HAP-1 (cell line): Measurements from ENCODE around the gene RNFT2.

ENCODE experiments used
- DNase-seq, 2 experiments: peaks; one replicate each; pipeline ENCODE4 v3.0.0-alpha.2; 2016 to 2020; ENCODE audit warnings: low spot score in 2 of 2
- H3K27me3 ChIP-seq: fragments of 250-450 bp; sonication (Bioruptor Pico); 2 replicates; pipeline ENCODE4 v1.5.1; 2020; ENCODE audit warnings: low read depth, mild to moderate bottlenecking, moderate library complexity
- H3K36me3 ChIP-seq: fragments of 250-450 bp; sonication (Bioruptor Pico); replicated peaks from 2 replicates; pipeline ENCODE4 v1.5.1; 2020; ENCODE audit warnings: mild to moderate bottlenecking
- H3K4me1 ChIP-seq: fragments of 250-450 bp; sonication (Bioruptor Pico); 2 replicates; pipeline ENCODE4 v1.5.1; 2020; ENCODE audit warnings: mild to moderate bottlenecking
- H3K4me3 ChIP-seq: fragments of 250-450 bp; sonication (Bioruptor Pico); 2 replicates; pipeline ENCODE4 v1.5.1; 2020; ENCODE audit warnings: mild to moderate bottlenecking, moderate library complexity
- H3K9me3 ChIP-seq: fragments of 250-450 bp; sonication (Bioruptor Pico); 2 replicates; pipeline ENCODE4 v1.5.1; 2020; ENCODE audit warnings: mild to moderate bottlenecking, moderate library complexity
- in situ Hi-C: fragments of 300-500 bp; cut with MboI; formaldehyde crosslinking; loops from 3 replicates; pipeline ENCODE4 v1.14.3; 2020; ENCODE audit warnings: low sequenced_read_pairs, inconsistent platforms, mixed read lengths

RNFT2 gene

DNA sequence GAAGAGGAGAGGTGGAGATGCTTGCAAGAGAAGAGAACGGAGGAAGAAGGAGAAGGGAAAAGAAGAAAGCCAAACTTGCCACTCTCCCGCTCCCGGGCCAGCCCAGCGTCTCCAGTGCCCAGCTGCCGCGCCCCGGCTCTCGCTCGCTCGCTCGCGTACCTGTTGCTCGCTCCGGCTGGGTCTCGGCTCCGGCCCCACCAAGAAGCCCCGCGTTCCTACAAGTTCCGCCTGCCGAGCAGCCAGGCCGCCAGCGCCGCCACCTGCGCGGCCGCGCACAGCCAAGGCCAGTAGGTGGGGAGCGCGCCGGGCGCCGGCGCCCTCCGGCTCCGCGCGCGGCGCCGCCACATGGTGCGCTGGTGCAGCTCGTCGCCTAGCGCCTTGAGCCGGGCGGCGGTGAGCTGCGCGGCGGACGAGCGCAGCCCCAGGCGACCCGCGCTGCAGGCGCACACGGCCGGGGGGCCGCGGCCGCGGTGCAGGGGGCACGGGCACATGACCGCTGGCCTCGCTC lies 142.8 kb downstream of the RNFT2 start:
- H3K9me3 ChIP-seq = no peaks in the 10 kb centered on the region
- H3K36me3 ChIP-seq = no peaks in the 10 kb centered on the region
- peaks cover 7% of the 10 kb centered on the region for H3K4me1 ChIP-seq
- DNase-seq = peak; percentile 43 to 61
- peaks cover 49% of the 10 kb centered on the region for H3K27me3 ChIP-seq
- peak overlapping the region; percentile 40 for H3K4me3 ChIP-seq
- in situ Hi-C loops = no loop called here

GRCh38 chr12:116881325-116881876 lies 143.3 kb downstream of the RNFT2 start, which contains the start of gene HRK:
TSS of gene HRK (minus strand) at chr12:116881441. CDS start at chr12:116881307, 134 bp downstream.
- Histone ChIP-seq H3K4me3 (peak within 1 kb of the TSS; percentile 40), H3K27me3 (peaks cover 49% of the 10 kb centered on the region), H3K36me3 (no peaks in the 10 kb centered on the region), H3K4me1 (peaks cover 7% of the 10 kb centered on the region), H3K9me3 (no peaks in the 10 kb centered on the region)
- DNase-seq = peak; percentile 23 to 61
- in situ Hi-C loops = no loop called here

- no peak for DNase-seq
- no peaks in the 10 kb centered on the region for H3K9me3 ChIP-seq
- in situ Hi-C loops = no loop called here
- no peaks in the 10 kb centered on the region for H3K36me3 ChIP-seq
- peaks cover 49% of the 10 kb centered on the region for H3K27me3 ChIP-seq
- peak overlapping the region; percentile 24 for H3K4me3 ChIP-seq
- H3K4me1 ChIP-seq = peaks cover 3% of the 10 kb centered on the region
These were observed 143.9 kb downstream of the RNFT2 start for GRCh38 chr12:116881877-116882507.

- peak in 1 of 2 experiments; percentile 24 for DNase-seq
- Histone ChIP-seq H3K9me3 (no peaks in the 10 kb centered on the region), H3K4me3 (no peak overlapping the region), H3K27me3 (peaks cover 49% of the 10 kb centered on the region), H3K36me3 (no peaks in the 10 kb centered on the region), H3K4me1 (peaks cover 3% of the 10 kb centered on the region)
- in situ Hi-C loops = no loop called here
These were observed 144.6 kb downstream of the RNFT2 start for GRCh38 chr12:116882742-116883141.

GRCh38 chr12:116884871-116885270 lies 146.8 kb downstream of the RNFT2 start:
- Histone ChIP-seq H3K4me3 (no peak overlapping the region), H3K36me3 (no peaks in the 10 kb centered on the region), H3K9me3 (no peaks in the 10 kb centered on the region), H3K4me1 (peaks cover 2% of the 10 kb centered on the region), H3K27me3 (peaks cover 36% of the 10 kb centered on the region)
- no peak for DNase-seq
- in situ Hi-C loops = no loop called here

DNA sequence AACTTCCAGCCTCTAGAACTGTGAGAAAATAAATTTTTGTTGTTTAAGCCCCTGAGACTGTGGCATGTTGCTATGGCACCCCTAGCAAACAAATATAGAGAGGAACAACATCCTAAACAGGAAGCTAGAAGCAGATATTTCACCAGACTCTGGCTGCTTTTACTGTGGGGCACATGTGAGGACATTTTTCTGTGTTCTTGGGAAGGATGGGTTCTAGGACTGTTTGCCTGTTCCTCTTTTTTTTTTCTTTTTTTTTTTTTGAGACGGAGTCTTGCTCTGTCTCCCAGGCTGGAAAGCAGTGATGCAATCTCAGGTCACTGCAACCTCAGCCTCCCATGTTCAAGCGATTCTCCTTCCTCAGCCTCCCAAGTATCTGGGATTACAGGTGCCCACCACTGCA lies 147.4 kb downstream of the RNFT2 start:
- Histone ChIP-seq H3K9me3 (no peaks in the 10 kb centered on the region), H3K4me1 (no peaks in the 10 kb centered on the region; the same call in none of the 2 replicates), H3K27me3 (peaks cover 30% of the 10 kb centered on the region), H3K36me3 (no peaks in the 10 kb centered on the region), H3K4me3 (no peak overlapping the region)
- in situ Hi-C loops = no loop called here
- DNase-seq = no peak

GRCh38 chr12:116887244-116887643 lies 149.1 kb downstream of the RNFT2 start:
- Histone ChIP-seq H3K4me1 (no peaks in the 10 kb centered on the region; the same call in 1 of the 2 replicates), H3K4me3 (no peak overlapping the region), H3K27me3 (peaks cover 18% of the 10 kb centered on the region), H3K9me3 (no peaks in the 10 kb centered on the region), H3K36me3 (no peaks in the 10 kb centered on the region)
- in situ Hi-C loops = no loop called here
- DNase-seq = no peak

DNA sequence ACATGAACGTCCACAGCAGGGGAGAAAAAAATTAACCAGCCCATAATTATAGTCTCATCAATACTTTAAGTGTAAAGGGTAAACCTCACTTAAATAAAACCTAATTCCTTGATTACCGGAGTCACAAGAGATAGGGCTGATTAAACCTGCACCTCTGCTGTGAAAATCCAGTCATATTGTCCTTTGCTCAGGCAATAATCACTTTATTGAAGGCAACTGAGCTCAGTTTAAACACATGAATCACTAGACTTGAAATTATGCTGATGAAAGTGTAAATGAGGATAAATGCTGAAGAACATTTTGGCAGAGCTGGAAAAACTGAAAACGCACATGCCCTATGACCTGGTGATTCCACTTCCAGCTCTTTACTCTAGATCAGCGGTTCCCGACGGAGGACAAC lies 149.8 kb downstream of the RNFT2 start:
- no peak for DNase-seq
- no peaks in the 10 kb centered on the region for H3K9me3 ChIP-seq
- no peak overlapping the region for H3K4me3 ChIP-seq
- in situ Hi-C loops = no loop called here
- no peaks in the 10 kb centered on the region; the same call in 1 of the 2 replicates for H3K4me1 ChIP-seq
- peaks cover 12% of the 10 kb centered on the region for H3K27me3 ChIP-seq
- H3K36me3 ChIP-seq = no peaks in the 10 kb centered on the region

DNA sequence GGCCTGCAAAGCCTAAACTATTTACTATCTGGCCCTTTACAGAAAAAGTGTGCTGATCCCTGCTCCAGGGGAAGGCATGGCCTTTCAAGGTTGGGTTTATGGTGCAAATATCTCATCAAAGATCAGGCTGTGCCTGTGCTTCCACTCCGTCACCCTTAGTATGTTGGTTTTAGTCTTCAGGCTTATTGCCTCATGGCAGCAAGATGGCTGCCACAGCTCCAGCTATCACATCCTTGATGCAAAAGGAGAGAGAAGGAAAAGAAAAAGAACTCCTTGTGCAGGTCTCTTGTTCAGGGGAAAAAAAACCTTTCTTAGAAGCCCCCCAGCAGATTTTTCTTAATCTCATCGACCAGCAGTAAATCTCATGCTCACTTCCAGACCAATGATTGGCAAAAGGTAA lies 152.2 kb downstream of the RNFT2 start:
- Histone ChIP-seq H3K4me1 (no peaks in the 10 kb centered on the region; the same call in 1 of the 2 replicates), H3K27me3 (peaks cover 8% of the 10 kb centered on the region; the same call in 1 of the 2 replicates), H3K9me3 (no peaks in the 10 kb centered on the region), H3K4me3 (no peak overlapping the region), H3K36me3 (no peaks in the 10 kb centered on the region)
- DNase-seq = no peak
- in situ Hi-C loops = no loop called here

DNA sequence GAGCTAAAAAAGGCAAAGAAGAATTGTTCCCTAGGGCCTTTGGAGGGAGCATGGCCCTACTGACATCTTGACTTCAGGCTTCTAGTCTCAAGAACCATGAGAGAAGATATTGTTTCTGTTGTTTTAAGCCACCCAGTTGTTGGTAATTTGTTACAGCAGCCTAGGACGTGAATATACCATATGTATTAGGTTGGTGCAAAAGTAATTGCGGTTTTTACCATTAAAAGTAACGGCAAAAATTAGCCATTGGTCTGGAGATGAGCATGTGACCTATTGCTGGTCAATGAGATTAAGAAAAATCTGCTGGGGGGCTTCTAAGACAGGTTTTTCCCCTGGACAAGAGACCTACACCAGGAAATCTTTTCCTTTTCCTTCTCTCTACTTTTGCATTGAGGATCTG lies 152.9 kb downstream of the RNFT2 start:
- in situ Hi-C loops = no loop called here
- no peak for DNase-seq
- Histone ChIP-seq H3K9me3 (no peaks in the 10 kb centered on the region), H3K36me3 (no peaks in the 10 kb centered on the region), H3K4me1 (no peaks in the 10 kb centered on the region; the same call in 1 of the 2 replicates), H3K4me3 (no peak overlapping the region), H3K27me3 (peaks cover 8% of the 10 kb centered on the region; the same call in 1 of the 2 replicates)

- H3K36me3 ChIP-seq = no peaks in the 10 kb centered on the region
- no peaks in the 10 kb centered on the region for H3K9me3 ChIP-seq
- in situ Hi-C loops = no loop called here
- H3K4me3 ChIP-seq = no peak overlapping the region
- no peaks in the 10 kb centered on the region; the same call in 1 of the 2 replicates for H3K4me1 ChIP-seq
- DNase-seq = no peak
- H3K27me3 ChIP-seq = peaks cover 8% of the 10 kb centered on the region; the same call in 1 of the 2 replicates
These were observed 154.4 kb downstream of the RNFT2 start for GRCh38 chr12:116892349-116893140.

DNA sequence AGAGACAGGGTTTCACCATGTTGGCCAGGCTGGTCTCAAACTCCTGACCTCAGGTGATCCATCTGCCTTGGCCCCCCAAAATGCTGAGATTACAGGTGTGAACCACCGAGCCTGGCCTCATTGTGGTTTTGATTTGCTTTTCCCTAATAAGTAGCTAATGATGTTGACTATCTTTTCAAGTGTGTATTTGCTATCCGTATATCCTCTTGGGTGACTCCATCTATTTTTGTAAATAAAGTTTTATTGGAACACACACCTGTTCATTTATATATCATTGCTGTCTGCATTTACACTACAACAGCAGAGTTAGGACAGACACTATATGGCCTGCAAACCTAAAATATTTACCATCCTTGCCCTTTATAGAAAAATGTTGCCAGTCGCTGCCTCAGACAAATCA lies 156.8 kb downstream of the RNFT2 start:
- H3K27me3 ChIP-seq = peaks cover 6% of the 10 kb centered on the region; the same call in 1 of the 2 replicates
- no peak overlapping the region for H3K4me3 ChIP-seq
- no peaks in the 10 kb centered on the region for H3K9me3 ChIP-seq
- no peak for DNase-seq
- H3K36me3 ChIP-seq = no peaks in the 10 kb centered on the region
- H3K4me1 ChIP-seq = no peaks in the 10 kb centered on the region
- in situ Hi-C loops = no loop called here

- Histone ChIP-seq H3K9me3 (no peaks in the 10 kb centered on the region), H3K36me3 (no peaks in the 10 kb centered on the region)
- in situ Hi-C loops = no loop called here
These were observed 158.4 kb downstream of the RNFT2 start for GRCh38 chr12:116896411-116896924.

More at GRCh38 chr12:116896411-116896924, 158.4 kb downstream of the RNFT2 start:
- Histone ChIP-seq H3K4me3 (no peak overlapping the region), H3K27me3 (peaks cover 6% of the 10 kb centered on the region; the same call in 1 of the 2 replicates), H3K4me1 (no peaks in the 10 kb centered on the region)
- no peak for DNase-seq
